GM20000 (cell line): ENCODE results near the gene MET.

Experiments
- DNase-seq: peaks from one replicate; pipeline ENCODE4 v3.0.0; 2012; ENCODE audit warnings: low spot score
- TF ChIP-seq, protein P1 (sequence below): IDR thresholded peaks from 2 replicates; pipeline ENCODE4 v1.5.1; 2012; ENCODE audit warnings: mild to moderate bottlenecking, control low read depth; ENCODE audit errors: extremely low read depth, missing control alignments

Gene MET

DNA sequence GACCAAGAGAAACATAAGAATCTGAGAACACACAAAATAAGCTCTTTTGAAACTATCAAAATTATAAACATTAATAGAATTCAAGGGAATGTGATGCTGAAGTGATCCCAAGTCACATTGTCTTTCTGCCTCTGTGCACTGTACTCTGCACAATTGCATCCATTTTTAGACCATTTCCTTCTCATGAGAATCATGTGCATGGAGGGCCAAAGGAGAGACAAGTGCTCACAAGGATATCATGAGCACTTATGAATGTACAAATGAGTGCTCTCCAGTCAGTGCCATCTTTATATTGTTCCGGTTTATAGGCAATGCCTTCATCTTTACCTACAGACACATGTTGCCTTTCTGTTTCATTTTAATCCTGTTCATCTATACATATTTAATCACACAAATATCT, 36.9 kb downstream of the MET start:
- TF ChIP-seq, protein P1, sequence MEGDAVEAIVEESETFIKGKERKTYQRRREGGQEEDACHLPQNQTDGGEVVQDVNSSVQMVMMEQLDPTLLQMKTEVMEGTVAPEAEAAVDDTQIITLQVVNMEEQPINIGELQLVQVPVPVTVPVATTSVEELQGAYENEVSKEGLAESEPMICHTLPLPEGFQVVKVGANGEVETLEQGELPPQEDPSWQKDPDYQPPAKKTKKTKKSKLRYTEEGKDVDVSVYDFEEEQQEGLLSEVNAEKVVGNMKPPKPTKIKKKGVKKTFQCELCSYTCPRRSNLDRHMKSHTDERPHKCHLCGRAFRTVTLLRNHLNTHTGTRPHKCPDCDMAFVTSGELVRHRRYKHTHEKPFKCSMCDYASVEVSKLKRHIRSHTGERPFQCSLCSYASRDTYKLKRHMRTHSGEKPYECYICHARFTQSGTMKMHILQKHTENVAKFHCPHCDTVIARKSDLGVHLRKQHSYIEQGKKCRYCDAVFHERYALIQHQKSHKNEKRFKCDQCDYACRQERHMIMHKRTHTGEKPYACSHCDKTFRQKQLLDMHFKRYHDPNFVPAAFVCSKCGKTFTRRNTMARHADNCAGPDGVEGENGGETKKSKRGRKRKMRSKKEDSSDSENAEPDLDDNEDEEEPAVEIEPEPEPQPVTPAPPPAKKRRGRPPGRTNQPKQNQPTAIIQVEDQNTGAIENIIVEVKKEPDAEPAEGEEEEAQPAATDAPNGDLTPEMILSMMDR: no peak
- DNase-seq: no peak

DNA sequence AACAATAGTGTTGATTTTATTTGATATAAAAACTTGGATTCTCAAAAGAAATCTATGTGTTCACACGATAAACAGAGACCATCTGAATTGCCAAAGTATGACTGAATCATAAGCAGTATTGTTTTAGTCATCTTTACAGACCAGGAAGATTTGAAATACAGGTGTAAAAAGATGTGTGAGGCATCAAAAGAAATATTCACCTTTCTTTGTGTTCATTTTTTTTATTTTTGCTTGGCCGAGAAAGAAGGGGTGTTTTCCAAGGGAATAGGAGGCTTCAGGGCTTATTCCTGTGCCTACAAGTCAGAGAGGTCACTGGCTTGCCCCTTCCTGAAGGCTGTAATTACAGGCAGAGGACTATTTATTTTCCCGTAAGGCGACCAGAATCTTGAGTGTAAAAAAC, 37.3 kb downstream of the MET start:
- TF ChIP-seq, protein P1: no peak
- no peak for DNase-seq

DNA sequence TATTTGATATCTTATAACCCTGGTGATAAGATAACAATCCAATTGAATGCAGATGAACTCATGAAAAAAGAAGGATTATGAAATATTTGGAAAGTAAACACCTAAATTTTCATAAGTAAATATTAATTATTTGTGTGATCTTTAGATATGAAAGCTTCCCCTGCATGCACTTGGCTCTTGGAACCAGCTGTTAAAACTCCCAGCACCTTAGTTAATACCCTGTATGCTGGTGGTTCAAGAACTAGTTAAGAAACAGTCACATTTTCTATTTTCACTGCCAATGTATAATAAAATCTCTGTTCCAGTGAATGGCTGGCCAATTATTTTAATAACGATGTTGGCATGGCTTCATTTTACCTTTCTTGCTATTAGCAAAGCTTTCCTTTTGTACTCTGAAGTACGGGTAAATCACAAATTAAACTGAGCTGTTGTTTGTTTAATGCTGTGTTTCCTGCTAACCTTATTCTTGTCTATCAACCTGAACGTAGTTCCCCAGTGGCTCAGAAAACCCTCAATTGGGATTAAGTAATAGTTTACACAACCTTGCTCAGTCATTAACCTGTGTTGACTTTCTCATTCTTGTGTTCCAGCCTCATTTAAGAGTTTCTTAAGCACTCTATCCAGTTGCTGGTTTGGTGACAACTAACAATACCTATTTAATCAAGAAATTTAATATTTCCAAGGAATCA, 38.9 kb downstream of the MET start:
- TF ChIP-seq, protein P1: no peak
- DNase-seq: no peak

DNA sequence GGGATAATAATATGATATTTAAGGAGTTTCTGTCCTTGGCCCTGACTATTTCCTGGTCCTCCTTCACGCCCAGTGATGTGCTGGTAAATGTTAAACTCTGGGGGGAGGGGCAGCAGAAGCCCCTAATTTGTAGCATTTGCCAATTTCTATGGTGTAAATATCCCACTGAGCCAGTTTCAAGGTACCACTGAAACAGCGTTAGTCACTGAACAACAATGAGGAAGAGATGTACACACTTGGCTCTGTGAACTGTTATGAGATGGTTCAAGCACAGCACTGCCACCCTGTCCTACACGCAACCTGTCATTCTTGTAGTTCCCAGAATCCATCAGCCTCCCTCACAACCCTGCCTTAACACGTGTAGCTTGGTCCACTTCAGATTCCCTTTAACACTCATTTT, 39.8 kb downstream of the MET start:
- no peak for DNase-seq
- TF ChIP-seq, protein P1: no peak

DNA sequence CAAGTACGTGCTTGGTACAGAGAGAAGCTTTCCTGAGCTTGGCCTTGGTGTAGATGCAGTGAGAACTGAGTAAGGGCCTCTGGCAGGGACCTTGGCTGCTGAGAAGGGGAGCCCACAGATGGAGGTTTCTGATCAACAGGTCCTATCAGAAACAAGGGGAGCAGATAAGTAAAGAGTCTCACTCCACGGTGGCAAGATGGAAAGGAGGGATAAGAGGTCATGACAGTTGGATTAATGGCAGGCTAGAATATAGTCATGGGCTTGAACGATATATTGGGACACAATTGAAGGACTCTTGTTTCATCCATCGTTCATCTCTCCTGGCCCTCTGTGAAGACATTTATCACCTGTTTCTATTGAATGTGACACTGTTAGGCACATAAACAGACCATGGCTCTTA, 41.5 kb downstream of the MET start:
- no peak for DNase-seq
- TF ChIP-seq, protein P1: no peak

DNA sequence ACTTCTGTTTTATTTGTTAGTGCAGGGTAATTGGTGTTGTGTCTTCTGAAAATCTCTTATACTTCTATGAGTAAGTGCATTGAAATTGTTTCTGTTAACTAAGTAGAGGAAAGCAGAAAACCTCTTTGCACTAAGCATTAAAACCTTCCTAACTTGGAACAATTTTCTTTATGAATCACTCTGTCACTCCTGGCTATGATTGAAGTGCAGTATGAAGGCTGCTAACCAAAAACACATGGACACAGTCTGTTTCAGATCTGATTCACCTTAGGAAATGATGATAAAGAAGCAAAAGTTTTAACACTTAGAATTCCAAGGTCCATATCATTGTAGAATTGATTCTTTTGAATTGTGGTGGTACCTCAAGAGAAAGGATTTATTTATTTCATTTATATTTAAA, 41.9 kb downstream of the MET start:
- TF ChIP-seq, protein P1: no peak
- no peak for DNase-seq

DNA sequence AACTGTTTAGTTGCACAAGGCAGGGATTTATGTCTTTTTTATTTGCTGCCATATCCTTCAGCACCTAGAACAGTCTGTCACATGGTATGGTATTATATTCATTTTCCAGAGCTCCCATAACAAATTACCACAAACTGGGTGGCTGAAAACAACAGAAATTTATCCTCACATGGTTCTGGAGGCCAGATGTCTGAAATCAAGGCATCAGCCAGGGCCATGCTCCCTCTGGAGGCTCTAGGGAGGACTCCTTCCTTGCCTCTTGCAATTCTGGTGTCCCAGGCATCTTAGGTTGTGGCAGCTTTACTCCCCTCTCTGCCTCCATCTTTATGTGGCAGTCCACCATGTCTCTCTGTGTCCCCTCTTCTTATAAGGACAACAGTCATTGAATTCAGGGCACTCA, 43.1 kb downstream of the MET start:
- TF ChIP-seq, protein P1: no peak
- DNase-seq: no peak
